Lung microvascular endothelial cell (primary cell): Measurements from ENCODE around the gene ORC6. TPM values are rescaled to one million over a fixed set of nuclear protein-coding genes. Genes with fewer than 3 reads are reported as not detected.
A peak's percentile ranks its signal among the peaks of the same experiment; 100 is the strongest.

Source experiments
- DNase-seq, 2 donors: peaks; one replicate each; pipeline versions ENCODE4 v3.0.0 to v3.0.0-alpha.2; 2010; ENCODE audit warnings: low read depth in 2 of 2
- total RNA-seq: library from RNA; depleted of rRNA; stranded (reverse); fragments of >200 nt; gene quantifications from 2 replicates; pipeline ENCODE4 v1.2.1, GENCODE V29; 2014

The ORC6 gene
- total RNA-seq, 1 donor from 2014 or later = 2.4 TPM

- no peak for DNase-seq
Measured at GRCh38 chr16:46700048-46700447, 10.6 kb downstream of the ORC6 start.

GRCh38 chr16:46701615-46702014 lies 12.2 kb downstream of the ORC6 start:
- DNase-seq = no peak

DNA sequence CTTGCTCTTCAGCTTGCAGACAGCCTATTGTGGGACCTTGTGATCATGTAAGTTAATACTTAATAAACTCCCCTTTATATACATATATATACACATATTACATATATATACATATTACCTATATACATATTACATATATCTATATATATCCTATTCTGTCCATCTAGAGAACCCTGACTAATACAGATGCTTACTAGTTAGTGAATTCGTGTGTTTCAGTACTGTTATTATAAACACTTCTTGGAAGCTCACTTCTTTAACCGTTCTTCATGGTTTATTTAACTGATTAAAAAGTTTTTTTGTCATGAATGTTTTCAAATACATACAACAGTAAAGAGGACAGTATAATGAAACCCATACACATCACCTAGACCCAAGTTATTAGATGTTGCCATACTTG lies 12.6 kb downstream of the ORC6 start:
- DNase-seq = no peak

DNA sequence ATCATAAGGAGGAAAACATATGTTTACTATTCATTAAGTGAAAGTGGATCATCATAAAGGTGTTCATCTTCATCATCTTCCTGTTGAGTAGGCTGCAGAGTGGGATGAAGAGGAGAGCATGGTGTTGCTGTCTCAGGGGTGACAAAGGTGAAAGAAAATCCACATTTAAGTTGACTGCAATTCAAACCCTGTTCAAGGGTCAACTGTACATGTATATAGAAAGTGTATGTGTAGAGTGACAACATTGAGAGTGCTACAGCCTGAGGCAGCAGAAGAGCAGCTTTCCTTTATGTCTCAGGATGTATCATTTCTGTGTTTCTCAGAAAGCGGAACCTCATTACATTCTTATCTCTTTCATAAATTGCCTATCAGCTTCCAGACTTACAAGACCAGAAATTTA lies 17.2 kb downstream of the ORC6 start:
- no peak for DNase-seq

GRCh38 chr16:46709469-46710005 lies 20.1 kb downstream of the ORC6 start:
- DNase-seq = peak in 1 of 2 donors; percentile 4

GRCh38 chr16:46711106-46712058 lies 21.9 kb downstream of the ORC6 start:
- DNase-seq = no peak

DNA sequence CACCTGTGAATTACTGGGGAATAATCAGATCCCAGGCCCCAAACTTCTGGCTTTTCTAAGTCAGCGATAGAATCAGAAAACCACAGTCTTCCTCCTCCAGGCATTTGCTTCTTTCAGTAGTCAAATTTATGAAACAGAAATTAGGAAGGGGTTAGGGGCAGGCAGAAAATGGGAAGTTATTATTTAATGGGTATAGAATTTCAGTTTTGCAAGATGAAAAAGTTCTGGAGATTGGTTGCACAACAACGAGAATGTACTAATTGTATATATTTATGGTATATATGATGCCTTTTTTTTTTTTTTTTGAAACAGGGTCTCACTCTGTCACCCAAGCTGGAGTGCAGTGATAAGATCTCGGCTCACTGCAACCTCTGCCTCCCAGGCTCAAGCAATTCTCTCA lies 23.5 kb downstream of the ORC6 start:
- DNase-seq = no peak

GRCh38 chr16:46713634-46714033 lies 24.2 kb downstream of the ORC6 start:
- no peak for DNase-seq

- no peak for DNase-seq
Measured at GRCh38 chr16:46714797-46715591, 25.5 kb downstream of the ORC6 start.

- DNase-seq = peak in 1 of 2 donors; percentile 65
Measured at GRCh38 chr16:46715769-46716305, 26.4 kb downstream of the ORC6 start.

- DNase-seq = no peak
Measured at GRCh38 chr16:46717692-46718091, 28.2 kb downstream of the ORC6 start.

DNA sequence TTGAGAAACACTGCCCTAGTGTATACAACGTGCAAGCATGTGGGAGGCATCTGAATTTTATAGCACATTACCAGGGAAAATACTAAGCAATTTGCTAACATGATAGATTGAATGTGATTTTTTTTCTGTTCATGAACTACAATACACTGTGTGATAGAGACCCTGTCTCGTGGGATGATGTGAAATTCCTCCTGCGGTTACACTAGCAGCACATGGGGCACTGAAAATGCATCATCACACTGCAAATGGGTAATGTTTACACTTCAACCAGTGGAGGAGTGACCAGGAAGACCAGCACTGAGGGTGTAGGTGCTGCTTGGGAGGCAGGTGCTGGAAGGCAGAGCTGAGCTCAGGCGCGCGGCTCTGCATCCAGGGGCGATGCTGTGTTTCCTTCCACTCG lies 28.8 kb downstream of the ORC6 start:
- no peak for DNase-seq

- DNase-seq = no peak
Measured at GRCh38 chr16:46719528-46719927, 30.1 kb downstream of the ORC6 start.

DNA sequence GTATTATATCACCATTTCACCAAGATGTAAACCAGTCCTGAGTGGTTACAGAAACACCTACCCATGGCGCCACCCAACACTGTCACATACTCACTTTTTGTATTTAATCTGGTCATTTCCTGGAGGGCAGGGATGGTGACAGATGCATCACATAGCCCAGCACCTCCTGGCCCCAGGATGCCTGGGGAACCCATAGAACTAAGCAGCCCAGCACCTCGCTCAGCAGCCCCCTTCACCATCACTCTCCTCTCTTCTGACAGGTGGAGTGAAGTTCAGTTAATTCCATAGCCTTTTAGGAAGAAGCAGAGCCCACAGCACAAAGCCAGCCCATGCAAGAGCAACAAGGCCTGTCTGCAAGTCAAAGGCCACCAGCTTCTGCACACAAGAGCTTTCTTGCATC lies 31.2 kb downstream of the ORC6 start:
- no peak for DNase-seq

DNA sequence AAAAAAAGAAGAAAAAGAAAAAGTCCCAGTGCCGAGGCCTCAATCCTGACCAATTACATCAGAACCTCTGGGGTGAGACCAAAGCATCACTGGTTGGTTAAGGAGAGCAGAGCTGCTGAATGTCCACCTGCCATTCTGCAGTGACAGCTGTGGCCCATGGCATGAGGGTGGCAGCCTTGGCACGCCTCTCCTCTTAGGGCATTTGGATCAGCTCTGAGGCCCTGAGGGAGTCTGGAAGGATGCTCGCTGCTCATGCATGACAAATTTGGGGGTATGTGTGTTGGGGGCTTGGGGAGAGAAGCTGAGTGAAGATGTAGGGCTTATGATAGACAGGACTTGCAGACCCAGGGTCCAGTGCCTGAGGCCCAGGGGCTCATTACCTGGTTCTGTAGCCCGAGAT lies 32.4 kb downstream of the ORC6 start:
- no peak for DNase-seq

- no peak for DNase-seq
Measured at GRCh38 chr16:46727184-46727583, 37.7 kb downstream of the ORC6 start.

- DNase-seq = no peak
Measured at GRCh38 chr16:46727630-46728029, 38.2 kb downstream of the ORC6 start.

DNA sequence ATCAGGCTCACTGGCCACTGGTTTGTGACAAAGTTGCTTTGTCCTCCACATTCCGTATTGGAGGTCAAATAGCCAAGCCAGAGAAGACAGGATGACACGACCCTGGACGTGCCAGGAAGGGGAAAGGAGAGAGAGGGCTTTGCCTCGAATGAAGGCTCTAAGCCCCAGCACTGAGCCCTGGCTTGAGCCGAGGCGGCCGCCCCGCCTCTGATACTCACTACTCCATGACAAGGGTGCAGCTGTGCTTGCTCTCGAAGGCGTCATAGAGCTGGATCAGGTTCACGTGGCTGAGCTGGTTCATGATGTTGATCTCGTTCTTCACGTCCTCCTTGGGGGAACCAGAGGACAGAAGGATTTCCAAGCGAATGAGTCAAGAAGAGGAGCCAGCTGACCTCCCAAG lies 39.3 kb downstream of the ORC6 start:
- DNase-seq = no peak

- no peak for DNase-seq
Measured at GRCh38 chr16:46729326-46729995, 40.0 kb downstream of the ORC6 start.

- DNase-seq = no peak
Measured at GRCh38 chr16:46730126-46730525, 40.7 kb downstream of the ORC6 start.
